ENCODE data around the gene GALNT2.

Gene GALNT2

DNA sequence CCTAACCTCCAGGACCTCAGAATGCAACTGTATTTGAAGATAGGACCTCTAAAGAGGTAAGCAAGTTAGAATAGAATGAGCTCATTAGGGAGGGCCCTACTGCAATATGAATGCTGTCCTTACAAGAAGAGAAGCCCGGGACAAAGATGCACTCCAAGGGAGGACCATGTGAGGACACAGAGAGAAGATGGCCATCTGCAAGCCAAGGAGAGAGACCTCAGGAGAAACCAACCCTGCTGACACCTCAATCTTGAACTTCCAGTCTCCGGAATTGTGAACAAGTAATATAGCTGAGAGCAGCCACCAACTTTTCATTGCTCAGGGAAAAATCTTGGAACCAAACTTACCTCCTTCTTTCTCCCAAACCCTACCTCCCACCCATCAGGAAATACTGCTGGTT is 15.0 kb upstream of the GALNT2 start:
- DNase-seq = no peak

DNA sequence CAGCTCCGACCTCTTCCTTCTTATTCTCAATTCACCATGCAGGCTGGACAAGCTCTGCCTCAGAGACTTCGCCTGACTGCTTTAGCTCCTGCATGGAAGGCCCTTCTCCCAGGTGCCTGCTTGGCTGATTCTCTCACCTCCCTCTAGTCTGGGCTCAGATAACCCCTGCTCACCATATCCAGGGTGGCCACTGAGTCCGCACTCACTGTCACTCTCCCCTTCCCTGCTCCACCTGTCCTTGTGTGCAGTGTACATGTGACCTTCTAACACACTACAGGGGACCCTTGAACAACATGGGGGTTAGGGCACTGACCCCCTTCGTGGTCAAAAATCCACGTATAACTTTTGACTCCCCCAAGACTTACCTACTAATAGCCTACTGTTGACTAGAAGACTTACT is 14.4 kb upstream of the GALNT2 start:
- no peak for DNase-seq

GRCh38 chr1:230054092-230054749 is 12.8 kb upstream of the GALNT2 start:
- no peak for DNase-seq

GRCh38 chr1:230056098-230056497 is 10.9 kb upstream of the GALNT2 start:
- no peak for DNase-seq

GRCh38 chr1:230057100-230057499 is 9.9 kb upstream of the GALNT2 start:
- DNase-seq = no peak

DNA sequence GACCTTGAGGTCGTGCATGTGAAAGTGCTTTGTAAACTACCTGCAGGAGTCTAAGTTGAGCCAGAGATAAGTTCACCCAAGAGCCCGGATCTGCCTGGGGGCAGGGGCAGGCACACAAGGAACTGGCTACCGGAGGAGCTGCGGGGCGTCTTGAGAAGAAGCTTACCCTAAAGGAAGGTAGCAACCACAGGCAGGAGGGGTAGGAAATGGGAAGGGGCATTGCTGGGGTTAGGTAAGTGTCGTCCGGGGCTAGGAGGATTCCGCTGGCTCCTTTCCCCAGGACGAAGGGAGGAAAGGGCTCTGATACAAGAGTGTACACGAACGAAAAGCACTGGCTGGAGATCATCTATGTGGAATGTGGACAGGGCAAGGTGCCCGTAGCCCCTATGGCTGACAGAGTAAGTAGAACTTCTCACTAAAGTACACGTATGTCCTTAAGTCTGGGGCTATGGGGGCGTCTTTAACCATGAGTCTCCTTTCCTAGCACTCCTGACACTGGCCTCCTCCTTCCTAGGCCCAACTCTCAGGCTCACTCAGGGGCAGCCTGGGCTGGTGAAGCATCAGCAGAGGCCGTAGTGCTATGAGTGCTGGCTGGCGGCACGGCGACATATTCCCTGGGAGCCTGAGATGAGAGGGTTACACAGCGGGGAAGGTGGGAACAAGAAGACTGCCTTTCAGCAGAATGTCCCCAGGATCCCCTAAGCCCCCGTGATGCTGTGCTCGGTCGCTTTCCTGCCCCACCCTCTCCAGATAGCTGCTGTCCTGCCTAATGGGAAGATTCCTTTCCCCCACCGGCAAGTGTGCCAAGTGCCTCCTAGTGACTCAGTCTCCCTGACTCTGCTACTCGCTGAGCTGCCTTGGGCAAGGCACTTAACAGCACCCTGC is 9.1 kb upstream of the GALNT2 start:
- no peak for DNase-seq

DNA sequence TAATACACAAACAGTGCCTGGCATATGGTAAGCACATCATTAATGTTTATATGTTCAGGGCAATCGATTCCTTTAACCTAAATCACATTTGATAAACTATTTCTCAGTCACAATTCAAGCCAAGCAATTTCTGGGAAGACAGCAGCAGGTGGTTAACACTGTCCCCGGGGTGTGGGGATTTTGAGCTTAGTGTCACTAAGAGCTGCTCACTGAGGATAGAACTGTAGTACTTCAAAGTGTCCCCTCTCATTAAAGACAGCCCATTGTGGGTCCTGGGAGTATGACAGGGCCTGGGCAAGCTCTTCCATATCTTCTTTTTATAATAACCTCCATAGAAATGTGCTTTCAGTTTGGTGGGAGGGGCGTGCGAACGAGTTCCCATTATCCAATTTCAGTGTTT is 8.4 kb upstream of the GALNT2 start:
- no peak for DNase-seq

- DNase-seq = no peak
Measured at GRCh38 chr1:230061801-230062200, 5.2 kb upstream of the GALNT2 start.

DNA sequence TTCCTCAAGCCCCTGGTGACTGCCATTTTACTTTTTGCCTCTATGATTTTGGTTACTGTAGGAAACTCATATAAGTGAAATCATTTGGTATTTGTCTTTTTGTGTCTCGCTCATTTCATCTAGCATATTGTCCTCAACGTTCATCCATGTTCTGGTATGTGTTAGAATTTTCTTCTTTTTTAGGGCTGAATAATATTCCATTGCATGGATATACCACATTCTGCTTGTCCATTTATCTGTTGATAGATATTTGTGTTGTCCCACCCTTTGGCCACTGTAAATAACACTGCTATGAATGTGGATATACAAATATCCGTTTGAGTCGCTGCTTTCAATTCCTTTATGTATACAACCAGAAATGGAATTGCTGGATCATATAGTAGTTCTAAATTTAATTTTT is 4.5 kb upstream of the GALNT2 start:
- no peak for DNase-seq

DNA sequence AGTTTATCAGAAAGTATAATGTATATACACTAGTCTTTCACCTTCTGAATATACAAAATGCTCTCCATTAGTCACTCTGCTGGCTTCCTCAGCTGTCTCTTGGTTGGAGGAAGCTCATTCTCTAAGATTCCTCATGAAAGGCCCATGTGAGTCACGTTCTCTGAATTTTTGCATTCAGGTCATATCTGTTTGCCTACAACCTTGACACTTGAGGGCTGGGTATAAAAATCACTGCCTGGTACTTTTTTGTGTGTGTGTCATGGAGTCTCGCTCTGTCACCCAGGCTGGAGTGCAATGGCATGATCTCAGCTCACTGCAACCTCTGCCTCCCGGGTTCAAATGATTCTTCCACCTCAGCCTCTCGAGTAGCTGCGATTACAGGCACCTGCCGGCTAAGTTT is 2.8 kb upstream of the GALNT2 start:
- no peak for DNase-seq

- DNase-seq = no peak
Measured at GRCh38 chr1:230065161-230065560, 1.9 kb upstream of the GALNT2 start.

DNA sequence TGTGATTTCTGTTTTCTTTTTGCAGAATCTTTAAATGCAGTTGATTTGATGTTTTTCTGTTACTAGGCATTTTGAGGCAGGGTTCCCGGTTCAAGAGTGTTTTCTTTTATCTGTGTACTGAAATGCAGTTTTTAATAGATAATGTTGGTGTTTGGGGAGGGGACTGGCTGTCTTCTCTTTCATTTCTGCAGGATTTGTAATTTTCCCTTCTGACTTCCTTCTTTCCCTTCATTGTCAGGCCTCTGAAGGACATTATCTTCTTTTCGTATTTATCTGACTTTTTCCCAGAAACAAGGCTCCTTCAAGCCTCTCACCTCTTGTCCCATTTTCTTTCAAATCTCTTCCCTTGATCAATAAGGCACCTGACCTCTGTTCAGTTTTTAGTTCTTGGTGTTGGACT is 1.5 kb upstream of the GALNT2 start:
- no peak for DNase-seq

GRCh38 chr1:230066031-230066430 is 1.0 kb upstream of the GALNT2 start:
- peak in 1 of 2 experiments; percentile 22 for DNase-seq

GRCh38 chr1:230067419-230067870 is 407 bp downstream of the GALNT2 start:
- no peak for DNase-seq

DNA sequence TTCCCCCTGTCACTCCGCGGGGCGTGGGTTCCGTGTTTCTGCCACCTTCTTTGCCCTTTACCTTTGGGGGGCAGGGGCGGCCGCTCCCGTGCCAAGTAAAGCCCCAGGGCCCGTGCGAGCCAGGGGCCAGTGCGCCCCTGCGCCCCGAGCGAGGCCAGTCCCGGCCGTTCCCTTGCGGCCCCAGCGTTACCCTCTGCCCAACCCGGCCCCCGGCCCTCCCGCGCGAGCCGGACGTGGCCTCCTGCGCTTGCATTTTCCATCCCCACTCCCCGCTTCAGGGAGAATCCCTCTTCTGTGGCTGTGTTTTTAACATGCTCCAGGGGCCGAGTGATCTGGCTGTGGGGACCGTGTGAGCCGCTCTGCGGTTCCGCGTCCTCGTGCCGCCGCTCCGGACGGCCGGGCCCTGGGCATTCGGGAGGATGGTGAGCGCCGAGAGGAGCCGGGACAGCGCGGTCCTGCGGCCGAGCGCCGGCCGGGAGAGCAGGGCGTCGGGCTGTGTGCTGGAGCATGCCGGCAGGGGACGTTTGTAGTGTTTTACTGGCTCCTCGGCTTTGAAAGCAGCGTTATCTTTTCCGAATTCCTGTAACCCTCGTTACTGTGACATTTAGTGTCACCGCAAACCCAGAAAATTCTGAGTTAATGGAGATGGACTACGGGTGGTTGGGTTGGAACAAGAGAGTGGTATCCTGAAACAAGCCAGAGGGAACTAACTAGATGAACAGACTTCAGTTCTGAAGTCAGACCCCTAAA is 1.0 kb downstream of the GALNT2 start:
- DNase-seq = peak in 1 of 2 experiments; percentile 20

- no peak for DNase-seq
Measured at GRCh38 chr1:230068621-230068873, 1.5 kb downstream of the GALNT2 start.

DNA sequence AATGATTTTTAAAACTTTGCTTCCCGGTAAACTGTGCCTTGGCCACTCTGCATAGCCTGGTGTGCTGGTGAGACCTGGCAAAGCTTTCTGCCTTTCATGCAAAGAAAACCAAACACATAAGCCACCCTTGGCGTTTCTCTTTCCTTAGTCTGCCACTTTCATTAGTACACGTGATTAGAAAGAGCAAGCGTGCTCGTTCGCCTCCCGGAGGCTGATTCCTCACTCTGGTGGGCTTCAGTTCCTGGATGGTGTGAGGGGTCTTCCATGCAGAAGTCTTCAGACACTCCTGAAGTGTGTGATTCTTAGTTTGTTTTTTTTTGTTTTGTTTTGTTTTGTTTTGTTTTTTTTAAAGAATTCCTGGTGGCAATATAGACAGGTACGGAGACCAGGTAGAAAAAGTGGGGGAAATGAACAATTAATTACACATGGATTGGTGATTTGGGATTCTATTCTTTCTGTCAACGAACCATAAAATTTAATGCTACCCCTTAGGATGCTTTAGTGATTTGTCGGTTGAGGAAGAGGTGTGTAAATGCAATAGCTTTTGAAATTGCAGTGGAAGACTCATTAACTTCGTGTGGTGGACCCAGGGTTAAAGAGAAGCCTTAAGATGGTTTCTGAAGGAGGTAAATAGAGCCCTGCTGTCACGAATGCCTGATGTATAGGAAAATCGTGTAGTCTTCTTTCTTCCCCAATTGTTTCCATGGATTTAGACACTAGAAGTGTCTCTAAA is 2.1 kb downstream of the GALNT2 start:
- DNase-seq = peak; percentile 8 to 18

DNA sequence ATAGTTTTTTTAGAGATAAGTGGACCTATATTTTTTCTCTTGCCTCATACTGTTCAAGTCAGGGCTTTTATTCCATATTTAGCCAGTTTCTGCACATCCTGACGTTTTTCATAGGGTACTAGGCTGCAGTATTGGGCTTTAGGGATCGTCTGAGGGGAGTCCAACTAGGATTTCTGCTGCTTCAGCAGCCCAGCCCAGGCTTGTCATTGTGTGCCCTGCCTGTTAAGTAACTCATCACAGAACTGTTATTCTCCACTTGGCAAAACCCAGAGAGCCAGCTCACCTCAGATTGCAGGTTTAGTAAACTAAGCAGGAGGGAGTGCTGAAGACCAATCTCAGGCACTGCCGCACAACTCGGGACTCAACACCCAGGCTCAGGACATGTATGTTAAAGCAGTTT is 2.8 kb downstream of the GALNT2 start:
- no peak for DNase-seq

DNA sequence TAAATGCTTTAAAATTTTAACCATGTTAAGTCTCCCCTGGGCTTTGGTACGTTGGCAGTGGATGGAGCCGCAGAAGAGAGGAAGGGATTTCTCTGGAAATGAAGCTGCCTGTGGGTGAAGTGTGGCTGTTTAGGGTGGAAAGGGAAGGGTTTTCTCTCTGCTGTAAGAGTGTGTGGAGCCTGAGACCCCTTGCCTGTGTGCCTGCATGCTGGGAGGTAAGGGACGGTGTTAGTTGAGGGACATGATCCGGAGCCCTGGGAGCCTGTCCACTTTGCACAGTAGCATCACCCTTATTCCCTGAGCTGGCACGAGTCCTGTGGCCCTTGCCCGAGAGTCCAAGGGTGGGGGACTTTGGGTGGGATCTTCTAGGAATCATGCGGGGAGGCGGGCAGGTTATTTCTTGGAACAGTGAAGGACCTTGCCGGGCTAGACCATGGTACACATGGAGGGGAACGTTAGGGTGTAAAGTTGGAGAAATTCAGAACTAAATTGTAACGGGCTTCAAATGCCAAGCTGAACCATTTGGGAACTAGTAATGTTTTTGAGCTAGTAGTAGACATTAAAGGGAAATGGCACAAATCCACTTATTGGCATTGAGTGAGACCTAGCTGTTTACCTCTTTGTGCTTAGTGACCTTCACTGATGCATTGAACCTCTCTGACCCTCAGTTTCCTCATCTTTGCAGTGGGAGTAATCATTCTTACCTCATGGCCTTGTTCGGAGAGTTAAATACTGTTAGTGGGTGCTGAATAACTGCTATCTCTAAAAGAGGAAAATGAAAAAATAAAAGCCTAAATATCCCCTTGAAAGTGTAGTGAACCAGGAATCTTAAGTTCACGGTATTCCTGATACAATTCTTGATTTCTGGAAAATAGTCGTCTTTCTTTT is 3.5 kb downstream of the GALNT2 start:
- DNase-seq = no peak

- DNase-seq = no peak
Measured at GRCh38 chr1:230071316-230071715, 4.3 kb downstream of the GALNT2 start.

DNA sequence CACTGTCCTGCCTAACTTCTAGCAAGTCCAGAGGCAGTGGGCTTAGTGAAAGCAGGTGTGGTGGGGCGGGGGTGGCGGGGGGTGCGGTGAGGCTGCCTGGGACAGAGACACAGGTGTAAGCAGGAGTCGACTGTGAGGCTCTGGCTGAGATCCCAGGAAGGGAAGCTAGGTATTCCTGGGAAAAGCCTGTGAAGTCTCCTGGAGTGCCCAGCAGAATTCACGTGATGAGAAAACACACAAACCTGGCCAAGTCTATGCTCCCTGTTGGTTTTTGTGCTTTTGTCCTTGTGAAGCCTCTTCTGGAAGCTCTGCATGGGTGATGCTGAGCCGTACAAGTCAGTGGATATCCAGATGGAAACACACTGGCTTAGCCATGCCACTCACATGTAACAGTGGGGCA is 5.3 kb downstream of the GALNT2 start:
- DNase-seq = no peak

- DNase-seq = no peak
Measured at GRCh38 chr1:230072866-230073265, 5.8 kb downstream of the GALNT2 start.

Measured in AML-193 (cell line).